SHP77 (cell line): ENCODE results near the gene CXCL16.
"Not testable (repeated sequence)": the region's sequence is repeated elsewhere in the genome, so short reads cannot be mapped to it uniquely, and the experiment has no call there.

Experiments
- DNase-seq, 2 experiments: peaks; one replicate each; lab custom pipeline; 2025; lab: John Stamatoyannopoulos, UW

CXCL16 gene

GRCh38 chr17:4699401-4700056 is 40.2 kb downstream of the CXCL16 start:
- DNase-seq = not testable (repeated sequence)

GRCh38 chr17:4696437-4696805 is 43.3 kb downstream of the CXCL16 start:
- no peak for DNase-seq

GRCh38 chr17:4693416-4693815 is 46.3 kb downstream of the CXCL16 start:
- no peak for DNase-seq

GRCh38 chr17:4691686-4692085 is 48.0 kb downstream of the CXCL16 start:
- DNase-seq = no peak

- no peak for DNase-seq
These were observed 49.0 kb downstream of the CXCL16 start for GRCh38 chr17:4690745-4691144.

- DNase-seq = not testable (repeated sequence)
These were observed 49.9 kb downstream of the CXCL16 start for GRCh38 chr17:4689872-4690271.

- DNase-seq = not testable (repeated sequence)
These were observed 56.0 kb downstream of the CXCL16 start for GRCh38 chr17:4683739-4684138.
